Stimulated activated CD8-positive, alpha-beta memory T cell treated with anti-CD3 and anti-CD28 coated beads, Interleukin-7, amount 100 ng/mL, for 24 hours (primary cell): ENCODE data around the gene GRIN2A.

Experiments used
- DNase-seq: peaks from one replicate; pipeline ENCODE4 v3.0.0-alpha.2; 2020; ENCODE audit warnings: low read depth

The GRIN2A gene

DNA sequence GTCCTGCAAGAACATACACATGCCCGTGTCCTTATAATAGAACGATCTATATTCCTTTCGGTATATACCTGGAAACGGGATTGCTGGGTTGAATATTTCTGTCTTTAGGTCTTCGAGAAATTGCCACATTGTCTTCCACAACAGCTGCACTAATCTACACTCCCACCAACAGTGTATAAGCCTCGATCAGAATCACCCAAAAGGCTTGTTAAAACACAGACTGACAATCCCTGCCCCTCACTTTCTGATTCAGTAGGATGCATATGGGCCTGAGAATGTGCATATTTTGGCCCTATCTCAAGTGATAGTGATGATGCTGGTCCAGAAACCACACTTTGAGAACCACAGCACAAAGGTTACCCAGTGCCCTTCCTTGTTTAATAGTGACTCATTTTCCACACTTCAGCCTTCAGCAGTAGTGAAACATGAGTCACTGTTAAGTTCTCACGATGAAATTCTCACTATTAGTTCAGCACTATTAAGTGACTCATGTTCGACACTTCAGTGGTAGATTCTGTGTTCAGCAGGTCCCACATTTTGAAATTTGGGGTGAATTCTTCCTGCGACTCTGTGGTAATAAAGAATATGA is 215.6 kb downstream of the GRIN2A start:
- no peak for DNase-seq

DNA sequence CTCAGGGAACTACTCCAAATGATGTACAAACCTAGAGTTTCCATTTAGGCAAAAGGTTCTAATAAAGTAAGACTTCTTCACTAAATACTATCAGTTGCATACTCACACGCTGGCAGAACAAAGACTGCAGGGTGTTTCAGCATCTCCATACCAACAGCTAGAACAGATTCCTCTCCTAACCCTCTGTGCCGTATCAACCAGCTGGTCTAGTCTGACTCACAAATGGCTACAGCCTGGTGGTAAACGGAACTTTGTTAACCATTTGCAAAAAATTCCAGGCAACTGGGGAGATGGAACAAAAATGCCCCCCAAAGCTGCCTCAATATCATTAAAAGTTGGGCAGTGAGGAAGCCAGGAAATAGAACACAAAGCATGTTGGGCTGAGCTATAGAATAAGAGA is 217.1 kb downstream of the GRIN2A start:
- DNase-seq = no peak

DNA sequence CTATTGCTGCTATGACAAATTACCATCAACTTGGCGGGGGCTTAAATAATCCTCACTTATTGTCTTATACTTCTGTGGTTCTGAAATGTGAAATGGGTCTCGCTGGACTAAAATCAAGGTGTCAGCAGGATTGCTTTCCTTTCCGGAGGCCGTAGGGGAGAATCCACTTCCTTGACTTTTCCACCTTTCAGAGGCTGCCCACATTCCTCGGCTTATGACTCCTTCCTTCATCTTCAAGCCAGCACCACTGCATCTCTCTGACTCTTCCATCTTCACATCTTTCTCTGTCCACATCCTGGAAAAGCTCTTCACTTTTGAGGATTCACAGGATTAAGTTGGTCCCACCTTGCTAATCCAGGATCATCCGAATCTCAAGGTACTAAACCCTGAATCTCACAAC is 217.8 kb downstream of the GRIN2A start:
- no peak for DNase-seq

DNA sequence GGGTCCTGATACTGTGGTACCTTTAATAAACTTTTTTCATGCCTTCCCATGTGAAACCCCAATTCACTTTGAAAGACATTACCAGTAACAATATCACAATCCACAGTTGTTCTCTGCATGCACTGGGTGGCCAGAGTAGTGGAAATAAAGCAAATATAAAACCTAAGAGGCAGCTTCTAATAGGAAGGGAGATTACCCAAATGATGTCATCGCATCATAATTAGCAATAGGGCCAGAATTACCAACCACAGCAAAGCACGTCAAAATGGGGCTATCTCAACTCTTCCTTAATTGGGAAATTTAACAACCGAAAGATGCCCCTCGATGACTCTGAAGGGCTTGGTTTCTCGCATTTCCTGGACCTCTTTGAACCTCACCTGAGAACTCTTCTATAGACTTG is 224.8 kb downstream of the GRIN2A start:
- DNase-seq = no peak

DNA sequence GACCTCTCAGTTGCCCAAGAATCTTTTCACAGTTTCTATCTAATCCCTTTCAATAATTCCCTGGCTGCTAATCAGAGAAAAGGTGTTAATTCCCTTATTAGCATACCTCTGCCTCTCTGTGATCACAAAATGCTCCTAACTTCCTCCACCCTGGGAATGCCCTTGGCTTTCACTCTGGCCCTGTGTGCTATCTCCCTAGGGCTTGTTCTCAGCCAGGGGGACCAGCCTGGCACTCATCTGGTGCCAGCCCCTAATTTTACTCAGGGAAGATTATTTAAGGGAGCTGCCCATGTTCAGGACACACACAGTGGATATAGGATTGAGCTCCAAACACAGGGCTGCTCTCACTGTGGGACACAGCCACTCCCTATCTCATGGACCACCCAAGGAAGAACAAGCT is 225.2 kb downstream of the GRIN2A start:
- no peak for DNase-seq

DNA sequence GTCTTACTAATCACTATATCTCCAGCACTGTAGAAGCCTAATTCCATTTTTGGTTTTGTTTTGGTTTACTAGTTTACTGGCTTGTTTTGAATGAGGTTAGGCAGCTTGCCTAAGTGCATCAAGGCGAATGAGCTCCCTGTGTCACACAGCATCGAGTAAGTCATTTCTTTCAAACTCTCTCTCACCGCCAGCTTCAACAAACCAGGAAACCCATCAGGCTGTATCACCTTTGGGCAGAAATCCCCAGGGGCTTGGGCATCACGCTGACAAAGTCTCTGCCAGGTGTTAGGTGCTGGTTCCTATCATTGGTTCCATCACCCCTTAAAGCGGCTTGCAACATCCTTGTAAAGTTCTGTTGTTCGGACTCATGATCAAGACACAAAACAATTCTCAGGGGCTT is 226.6 kb downstream of the GRIN2A start:
- no peak for DNase-seq

DNA sequence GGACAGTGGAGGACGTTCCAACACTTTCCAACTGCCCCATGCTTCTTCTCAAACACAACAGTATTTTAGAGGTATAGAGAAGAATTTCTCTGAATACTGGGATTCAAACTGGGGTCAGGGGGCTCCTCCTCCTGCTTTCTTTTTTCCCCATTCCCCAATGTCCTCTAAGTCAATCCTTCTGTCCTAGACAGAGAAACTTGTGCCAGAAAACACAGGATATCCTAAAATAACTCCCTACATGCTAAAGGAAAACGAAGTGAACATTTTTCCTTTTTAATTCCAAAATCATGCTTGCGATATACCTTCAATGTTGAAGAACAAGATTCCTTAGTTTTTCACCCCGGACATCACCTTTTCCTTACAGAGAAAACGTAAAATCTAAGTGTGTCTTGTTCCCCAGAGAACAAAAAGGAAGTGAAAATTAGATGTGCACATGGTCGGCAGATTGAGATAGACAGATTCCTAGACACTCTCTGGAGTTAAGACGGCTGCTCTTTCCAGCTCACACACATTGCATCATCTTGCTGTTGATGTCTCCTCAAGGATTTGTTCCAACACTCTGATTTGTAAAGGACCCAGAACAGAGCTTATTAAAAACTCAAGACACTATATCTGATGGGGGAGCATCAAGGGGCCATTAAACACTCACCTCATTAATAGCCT is 228.2 kb downstream of the GRIN2A start:
- no peak for DNase-seq

DNA sequence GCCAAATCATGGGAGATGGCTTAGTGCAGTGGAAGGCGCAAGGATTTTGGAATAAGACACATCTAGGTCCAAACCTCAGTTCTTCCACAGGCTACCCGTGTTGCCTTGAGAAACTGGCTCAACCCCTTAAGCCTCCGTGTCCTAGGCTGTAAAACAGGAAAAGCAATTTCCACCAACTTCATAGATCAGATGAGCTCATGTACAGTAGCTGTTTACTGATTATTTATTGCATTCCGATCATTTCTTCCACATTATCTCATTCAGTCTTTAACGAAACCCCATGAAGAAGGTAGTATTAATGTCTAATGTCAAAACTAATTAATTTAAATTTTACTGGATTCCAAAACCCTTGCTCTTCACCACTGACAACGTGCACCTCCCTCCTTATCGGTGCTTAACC is 231.6 kb downstream of the GRIN2A start:
- no peak for DNase-seq

DNA sequence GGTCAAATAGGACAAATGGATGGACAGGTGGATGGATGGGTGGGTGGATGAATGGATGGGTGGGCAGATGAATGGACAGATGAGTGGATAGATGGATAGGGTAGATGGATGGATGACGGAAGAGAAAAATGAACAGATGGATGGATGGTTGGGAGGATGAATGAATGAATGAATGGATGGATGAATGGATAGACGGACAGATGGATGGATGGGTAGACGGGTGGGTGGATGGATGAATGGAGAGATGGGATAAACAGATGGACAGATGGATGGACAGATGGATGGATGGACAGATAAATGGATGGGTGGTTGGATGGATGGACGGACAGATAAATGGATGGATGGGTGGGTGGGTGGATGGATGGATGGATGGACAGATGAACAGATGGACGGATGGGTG is 232.8 kb downstream of the GRIN2A start:
- no peak for DNase-seq

DNA sequence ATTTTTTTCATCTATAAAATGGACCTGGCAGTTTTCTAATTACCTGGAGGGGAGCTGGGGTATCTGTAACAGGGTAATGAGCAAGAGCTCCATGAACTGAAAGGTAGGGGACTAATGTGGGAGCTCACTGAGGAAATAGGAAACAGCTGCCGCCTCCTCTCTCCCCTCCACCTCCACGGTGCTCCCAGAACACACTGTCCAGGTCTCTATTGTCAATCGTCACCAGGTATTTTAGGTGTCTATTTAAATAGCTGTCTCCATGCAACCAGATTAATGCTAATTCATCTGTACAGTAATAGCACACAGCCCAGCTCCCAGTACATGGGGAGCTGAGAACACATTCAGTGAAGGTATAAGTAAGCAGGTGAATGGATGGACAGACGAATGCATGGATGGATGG is 233.3 kb downstream of the GRIN2A start:
- DNase-seq = no peak

DNA sequence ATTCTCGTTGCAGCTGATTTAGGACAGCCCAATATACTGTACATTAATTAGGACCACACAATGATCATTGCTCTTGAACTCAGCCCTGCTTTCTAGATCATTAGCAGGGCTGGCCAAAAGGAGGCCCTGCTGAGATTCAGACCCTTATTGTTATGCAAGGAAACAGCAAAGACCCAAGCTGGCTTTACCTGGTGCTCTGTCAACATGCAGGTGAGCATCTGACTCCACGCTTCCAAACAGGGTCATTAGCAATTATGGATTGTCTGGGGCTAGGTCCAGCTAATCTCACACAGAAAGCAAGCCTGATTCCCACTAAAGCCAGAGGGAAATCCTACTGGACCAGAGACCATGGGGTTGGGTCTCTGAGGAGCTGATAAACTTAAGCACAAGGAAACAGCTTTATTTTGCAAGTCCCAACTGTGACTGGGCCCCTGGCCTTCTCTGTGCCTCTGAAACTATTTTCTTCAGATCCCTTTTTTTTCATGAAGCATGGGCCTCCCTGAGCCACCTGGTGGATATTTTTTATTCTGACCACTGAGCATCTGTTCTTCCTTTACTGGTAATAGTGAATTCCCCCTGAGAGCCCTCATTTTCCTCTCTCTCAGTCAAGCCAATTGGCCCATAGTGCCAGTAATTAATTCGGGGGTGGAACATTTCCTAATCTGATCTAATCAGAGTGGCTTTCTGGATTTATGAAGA is 236.1 kb downstream of the GRIN2A start:
- no peak for DNase-seq

DNA sequence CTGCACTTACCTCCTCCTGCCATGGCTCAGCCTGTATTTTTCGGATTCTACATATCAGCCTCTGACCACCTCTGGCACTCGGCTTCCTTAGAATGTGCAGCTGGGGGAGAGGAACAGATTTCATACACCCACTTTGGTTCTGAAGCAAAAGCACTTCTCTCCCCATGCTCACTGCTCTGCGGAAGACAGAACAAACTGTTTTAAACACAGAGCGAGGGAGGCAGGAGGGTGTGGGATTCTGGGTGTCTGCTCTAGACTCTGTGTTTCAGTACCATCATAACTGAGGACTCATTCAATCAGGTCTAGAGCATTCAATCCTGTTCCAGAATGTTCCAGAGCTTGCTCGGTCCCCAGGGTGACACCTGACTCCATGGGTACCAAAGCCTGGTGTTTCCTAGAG is 239.1 kb downstream of the GRIN2A start:
- no peak for DNase-seq

DNA sequence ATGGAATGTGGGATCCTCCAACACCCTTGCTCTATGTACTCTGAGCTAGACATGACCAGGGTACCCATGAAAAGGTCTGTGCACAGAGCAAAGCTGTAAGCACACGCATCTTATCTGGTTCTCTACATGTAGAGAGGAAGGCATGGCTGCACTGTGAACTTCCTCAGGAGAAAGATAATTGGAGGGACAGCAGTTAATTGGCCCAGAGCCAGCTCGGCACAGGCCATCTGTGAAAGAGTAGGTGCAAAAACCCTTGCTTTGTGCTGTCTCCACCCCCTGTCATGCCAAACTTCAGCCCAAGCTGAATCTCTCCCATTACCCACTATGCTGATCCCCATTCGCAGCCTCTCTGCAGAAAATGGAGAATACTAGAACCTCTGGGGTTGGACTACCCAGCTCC is 241.0 kb downstream of the GRIN2A start:
- DNase-seq = no peak

DNA sequence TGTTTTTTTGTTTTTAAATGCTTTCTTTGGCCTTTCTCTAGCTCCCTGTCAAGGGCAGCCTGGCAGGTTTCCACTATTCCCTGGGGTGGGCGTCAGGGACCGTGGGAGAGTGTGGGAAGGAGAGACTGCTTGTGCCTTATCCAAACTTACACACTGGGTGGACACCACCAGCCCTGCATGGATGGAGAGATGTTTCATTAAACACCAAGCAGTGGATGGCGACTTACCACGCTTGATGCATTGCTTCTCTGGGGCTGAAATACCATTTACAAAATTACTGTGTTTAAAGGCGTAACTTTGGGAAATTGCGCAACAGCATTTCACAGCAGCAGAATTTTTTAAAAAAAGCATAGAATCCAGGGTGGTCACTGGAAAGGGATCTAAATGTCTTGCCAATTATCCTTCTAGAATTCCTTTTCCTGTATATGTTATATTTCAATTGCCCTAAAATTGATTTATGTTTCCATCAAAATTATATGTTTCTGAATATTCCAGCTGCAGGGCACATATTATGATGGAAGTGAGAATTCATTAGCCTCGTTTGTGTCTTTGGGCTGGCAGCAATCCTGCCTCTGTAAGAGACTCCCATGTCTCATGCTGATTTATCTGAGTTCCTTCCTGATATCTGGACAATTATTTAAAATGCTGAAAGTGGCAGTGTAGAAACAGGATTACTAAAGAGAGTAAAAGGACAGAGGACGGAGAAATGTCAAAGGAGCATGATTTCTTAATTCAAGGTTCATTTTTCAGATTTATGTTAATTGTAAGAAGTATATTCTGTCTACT is 247.3 kb downstream of the GRIN2A start:
- no peak for DNase-seq

DNA sequence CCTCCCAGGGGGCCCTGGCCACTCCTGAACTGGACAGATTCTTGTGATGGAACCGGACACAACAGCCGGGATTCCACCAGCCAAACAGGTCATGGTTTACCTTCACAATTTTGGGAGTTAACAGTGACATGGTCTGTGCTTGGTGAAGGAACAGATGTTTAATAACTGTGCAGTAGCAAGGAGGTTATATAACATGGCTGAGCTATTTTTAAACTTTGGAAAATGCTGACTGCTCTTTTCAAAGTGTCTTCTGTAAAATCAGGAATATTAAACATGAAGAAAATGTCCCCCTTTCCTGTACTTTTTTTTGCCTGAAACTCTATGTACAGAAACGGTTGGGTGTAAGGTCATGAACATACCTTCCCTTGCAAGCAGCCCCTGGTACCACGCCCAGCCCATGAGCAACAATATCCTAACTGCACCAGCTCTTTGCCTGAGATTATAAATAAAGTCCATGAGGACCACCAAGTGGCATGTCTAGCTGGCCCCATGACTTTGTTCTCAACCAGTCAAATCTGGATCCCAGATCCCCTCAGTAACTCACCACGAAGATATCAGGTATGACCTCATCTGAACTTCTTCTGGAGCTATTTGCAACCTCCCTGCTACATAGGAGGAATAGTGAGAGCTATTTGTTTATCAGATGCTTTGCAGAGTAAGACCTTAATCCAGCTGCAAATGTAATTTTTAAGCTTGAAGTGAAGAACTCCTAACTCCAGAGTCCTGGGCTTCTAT is 249.1 kb downstream of the GRIN2A start:
- DNase-seq = no peak

DNA sequence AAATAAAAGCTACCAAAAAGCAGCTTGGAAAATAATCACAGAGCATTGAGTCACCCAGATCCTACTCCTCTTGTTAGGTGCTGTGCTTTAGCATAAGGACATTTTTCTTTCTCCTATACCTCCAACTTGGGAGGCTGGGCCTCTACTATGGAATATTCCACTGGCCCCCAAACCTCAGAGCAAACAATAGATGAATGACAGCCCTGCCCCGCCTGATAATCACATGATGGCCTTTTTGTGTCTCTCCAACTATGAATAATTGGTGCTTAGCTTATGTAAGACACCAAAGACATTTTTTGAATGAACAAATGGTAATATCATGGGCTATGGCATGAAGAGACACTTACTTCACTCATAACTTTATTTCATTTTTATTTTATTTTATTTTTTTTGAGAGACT is 250.2 kb downstream of the GRIN2A start:
- no peak for DNase-seq

DNA sequence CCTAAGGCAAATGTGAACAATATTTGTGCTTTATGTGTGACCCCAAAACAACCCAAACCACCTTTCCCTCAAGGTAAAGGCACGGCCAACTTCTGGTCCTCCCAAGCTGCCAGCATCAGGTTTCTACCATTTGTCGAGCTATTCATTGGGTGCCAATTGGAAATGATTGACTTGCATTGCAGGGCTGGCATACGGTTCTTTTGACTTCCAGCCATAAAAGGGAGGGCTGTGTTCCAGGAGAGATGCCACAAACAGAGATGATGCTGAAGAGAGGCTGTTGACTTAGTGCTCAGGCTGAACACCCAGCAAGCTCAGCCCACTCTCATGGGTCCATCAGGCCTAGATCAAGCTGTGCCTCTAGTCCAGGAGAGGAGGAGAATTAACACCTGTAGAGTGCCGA is 252.4 kb downstream of the GRIN2A start:
- no peak for DNase-seq

DNA sequence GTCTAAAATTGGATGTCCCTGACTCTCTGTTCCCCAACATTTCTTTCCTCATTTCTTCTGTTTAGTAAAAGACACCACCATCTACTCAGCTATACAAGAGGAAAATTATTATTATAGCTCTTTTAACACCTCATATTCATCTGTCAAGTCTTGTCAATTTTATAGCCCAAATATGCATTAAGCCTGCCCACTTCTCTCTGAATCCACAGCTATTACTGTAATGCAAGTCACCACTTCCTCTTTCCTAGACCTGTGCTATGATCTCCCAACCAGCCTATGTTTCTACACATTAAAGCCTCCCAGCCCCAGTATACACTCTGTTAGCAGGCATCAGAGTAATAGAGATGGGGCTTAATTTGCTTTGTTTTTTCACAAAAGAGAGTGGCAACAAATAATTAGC is 252.9 kb downstream of the GRIN2A start:
- no peak for DNase-seq

DNA sequence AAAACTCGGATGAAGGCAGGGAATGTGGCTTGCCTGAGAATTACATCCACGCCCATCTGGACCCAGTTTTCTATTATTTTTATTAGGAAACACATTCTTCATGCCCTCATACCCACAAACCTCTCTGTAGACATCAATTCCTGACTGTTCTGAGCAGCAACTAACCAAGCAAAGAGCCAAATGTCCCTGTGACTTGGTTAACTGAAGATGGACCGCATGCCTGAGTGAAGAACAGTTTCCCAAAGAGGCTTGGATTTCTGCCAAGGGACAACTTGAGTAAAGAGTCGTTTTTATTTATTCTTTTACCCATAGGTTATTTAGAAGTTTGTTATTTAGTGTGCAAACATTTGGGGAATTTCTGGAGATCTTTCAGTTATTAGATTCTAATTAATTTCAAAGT is 259.8 kb downstream of the GRIN2A start:
- DNase-seq = no peak

DNA sequence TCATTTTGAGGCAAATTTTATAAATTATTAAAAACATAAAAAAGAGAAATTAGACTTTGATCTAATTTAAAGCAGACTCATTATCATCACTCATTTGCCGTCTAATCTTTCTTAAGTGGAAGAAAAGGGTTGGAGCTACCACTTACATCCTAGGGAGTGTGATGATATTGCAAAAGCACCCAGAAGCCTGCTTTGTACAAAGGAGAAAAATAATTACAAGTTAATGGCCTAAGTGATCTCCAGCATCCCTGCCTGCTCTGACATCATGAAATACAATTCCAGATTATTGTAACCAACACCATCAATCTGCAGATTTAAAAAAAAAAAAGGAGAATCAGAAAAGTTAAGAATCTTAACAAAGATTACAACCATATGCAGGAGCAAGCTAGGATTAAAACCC is 260.2 kb downstream of the GRIN2A start:
- no peak for DNase-seq

DNA sequence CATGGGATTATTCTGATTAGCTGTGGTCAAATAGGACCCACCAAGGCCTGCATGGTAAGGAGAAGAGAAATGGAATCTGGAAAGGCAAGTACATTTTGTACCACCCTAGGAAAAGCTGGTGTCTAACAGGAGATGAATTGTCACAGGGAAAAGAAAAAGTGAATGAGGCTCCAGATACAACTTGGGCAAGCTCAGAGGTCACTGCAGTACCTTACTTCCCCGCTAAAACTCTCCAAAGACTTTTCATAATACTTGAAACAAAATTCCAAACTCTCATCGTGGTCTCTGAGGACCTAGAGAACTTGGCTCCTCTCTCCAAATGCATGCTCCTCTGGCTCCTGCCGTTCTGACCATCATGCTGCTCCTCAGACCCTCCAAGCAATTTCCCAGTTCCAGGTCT is 262.8 kb downstream of the GRIN2A start:
- no peak for DNase-seq

DNA sequence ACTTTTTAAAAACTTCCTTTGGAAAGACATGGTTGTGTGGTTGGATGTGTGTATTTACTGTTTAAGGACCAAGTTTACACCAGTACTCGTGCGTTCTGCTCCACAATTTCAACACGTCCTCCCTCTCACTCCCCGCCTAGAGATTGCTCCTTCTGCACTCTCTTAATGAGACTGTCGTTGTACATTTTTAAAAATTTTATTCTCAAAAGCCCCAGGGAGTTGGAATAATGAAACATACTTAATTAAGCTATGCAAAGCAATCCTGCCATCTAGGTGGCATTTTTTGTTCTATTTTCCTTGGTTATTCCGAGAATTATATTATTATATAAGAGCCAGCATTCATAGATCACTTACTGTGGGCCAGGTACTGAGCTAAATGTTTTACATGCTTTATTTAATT is 264.5 kb downstream of the GRIN2A start:
- no peak for DNase-seq
